Loucy (cell line): ENCODE data around the gene KIAA0408.

Source experiments
- CTCF ChIP-seq: fragments of 200-600 bp; sonication (generic); conservative IDR thresholded peaks from 2 replicates; pipeline ENCODE4 v1.5.1; 2014; ENCODE audit warnings: mild to moderate bottlenecking, antibody characterized with exemption, low read length
- EZH2phosphoT487 ChIP-seq: fragments of 200-600 bp; IDR thresholded peaks from 2 replicates; pipeline ENCODE4 v1.6.1; 2018; ENCODE audit warnings: antibody characterized with exemption, mild to moderate bottlenecking, moderate library complexity, borderline replicate concordance

GRCh38 chr6:127481628-127482027, 22.4 kb upstream of the KIAA0408 start:
- TF ChIP-seq CTCF (no peak), EZH2phosphoT487 (no peak)
